ENCODE data around the gene KLHDC7A. TPM values are rescaled to one million over a fixed set of nuclear protein-coding genes. Genes with fewer than 3 reads are reported as not detected.
A peak's percentile ranks its signal among the peaks of the same experiment; 100 is the strongest.

KLHDC7A gene
- total RNA-seq (ENCODE audit: low replicate concordance): 0.53 TPM in 1 of 2 replicates, not detected in the other

DNA sequence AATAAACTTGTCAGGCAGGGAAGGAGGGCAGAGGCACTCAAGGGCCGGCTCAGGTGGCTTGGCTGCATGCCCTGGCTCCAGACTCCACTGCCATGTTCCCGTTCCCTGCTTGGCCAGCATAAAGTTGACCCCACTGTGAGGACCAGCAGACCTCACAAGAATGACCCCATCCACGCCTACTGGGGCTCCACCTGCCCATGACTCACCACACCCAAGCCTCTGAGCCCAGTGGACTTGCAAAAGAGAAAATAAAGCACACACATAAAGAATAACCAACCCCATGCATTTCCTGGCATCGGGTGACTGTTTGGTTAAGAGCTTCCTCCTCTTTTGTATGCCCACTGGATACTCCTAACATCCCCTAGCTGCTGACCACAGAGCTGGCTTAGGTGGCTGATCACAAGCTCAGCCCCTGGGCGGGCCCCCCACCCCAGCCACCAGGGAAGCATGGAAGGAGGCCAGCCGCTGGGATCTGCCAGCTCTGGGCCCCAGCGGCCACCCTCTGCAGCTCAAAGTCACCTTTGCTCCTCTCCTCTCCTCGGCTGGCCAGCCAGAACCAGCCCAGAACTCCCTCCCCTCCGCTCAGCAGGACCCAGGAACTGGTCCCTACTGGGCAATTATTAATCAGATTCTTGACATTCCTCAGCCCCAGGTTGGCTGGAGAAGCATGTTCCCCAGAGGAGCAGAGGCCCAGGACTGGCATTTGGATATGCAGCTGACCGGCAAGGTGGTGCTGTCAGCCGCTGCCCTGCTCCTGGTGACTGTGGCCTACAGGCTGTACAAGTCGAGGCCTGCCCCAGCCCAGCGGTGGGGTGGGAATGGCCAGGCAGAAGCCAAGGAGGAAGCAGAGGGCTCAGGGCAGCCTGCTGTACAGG, at the start of gene KLHDC7A:
Gene KLHDC7A (plus strand): TSS at position 616 of the 875 bp plus-strand sequence. CDS start 52 bp downstream, at position 668.
- peak within 1 kb of the TSS; percentile 46 for H3K27ac Mint-ChIP-seq
- no peak within 1 kb of the TSS for H3K4me3 ChIP-seq
- no peak for TF ChIP-seq EZH2phosphoT487 (IDR thresholded peaks at IDR 0.05)
- no peak for TF ChIP-seq EZH2 (IDR thresholded peaks at IDR 0.05)
- TF ChIP-seq, protein P1, sequence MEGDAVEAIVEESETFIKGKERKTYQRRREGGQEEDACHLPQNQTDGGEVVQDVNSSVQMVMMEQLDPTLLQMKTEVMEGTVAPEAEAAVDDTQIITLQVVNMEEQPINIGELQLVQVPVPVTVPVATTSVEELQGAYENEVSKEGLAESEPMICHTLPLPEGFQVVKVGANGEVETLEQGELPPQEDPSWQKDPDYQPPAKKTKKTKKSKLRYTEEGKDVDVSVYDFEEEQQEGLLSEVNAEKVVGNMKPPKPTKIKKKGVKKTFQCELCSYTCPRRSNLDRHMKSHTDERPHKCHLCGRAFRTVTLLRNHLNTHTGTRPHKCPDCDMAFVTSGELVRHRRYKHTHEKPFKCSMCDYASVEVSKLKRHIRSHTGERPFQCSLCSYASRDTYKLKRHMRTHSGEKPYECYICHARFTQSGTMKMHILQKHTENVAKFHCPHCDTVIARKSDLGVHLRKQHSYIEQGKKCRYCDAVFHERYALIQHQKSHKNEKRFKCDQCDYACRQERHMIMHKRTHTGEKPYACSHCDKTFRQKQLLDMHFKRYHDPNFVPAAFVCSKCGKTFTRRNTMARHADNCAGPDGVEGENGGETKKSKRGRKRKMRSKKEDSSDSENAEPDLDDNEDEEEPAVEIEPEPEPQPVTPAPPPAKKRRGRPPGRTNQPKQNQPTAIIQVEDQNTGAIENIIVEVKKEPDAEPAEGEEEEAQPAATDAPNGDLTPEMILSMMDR (IDR thresholded peaks at IDR 0.05): no peak
- peak within 1 kb of the TSS; percentile 12 for H3K4me3 Mint-ChIP-seq
- H3K27ac ChIP-seq: no peak within 1 kb of the TSS
- peaks cover 39% of the 10 kb centered on the region for H3K4me1 Mint-ChIP-seq
- DNase-seq (ENCODE audit: low spot score): peak; percentile 75
- no peaks in the 10 kb centered on the region for H3K27me3 ChIP-seq
- H3K79me2 ChIP-seq (ENCODE audit: low read depth): no peaks in the 10 kb centered on the region
- H3F3A ChIP-seq (ENCODE audit: low read depth): no peaks in the 10 kb centered on the region
- H3K9me3 Mint-ChIP-seq: no peaks in the 10 kb centered on the region
- no peaks in the 10 kb centered on the region for H3K9me3 ChIP-seq (ENCODE audit: low read depth)
- H2AFZ ChIP-seq (replicated peaks): peak within 1 kb of the TSS; percentile 58
- H3K9ac ChIP-seq: no peak within 1 kb of the TSS
- H3K4me1 ChIP-seq: peaks cover 29% of the 10 kb centered on the region
- H3K36me3 Mint-ChIP-seq: no peaks in the 10 kb centered on the region
- H3K36me3 ChIP-seq: no peaks in the 10 kb centered on the region
- no peaks in the 10 kb centered on the region for H4K20me1 ChIP-seq (ENCODE audit: low read depth)
- peak within 1 kb of the TSS; percentile 31 for H3K4me2 ChIP-seq
- peaks cover 11% of the 10 kb centered on the region for H3K27me3 Mint-ChIP-seq (ENCODE audit: insufficient read depth, low read depth)

DNA sequence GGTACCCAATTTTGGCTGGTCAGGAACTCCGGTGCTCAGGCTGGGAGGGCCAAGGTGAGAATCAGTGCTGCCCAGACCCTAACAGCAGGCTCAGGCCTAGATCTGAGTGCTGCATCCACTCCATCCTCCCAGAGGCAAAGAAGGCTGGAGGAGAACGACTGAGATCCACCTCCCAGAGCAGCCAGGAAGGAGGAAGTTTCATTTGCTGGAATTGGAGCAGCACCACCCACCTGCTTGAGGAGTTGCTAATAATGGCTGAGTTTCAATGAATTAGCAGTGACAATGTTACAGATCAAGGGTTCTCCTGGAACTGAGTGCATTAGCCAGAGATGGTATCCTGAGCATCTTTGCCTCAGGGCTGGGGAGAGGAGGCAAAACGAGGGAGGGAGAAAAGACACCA, 46.7 kb upstream of the KLHDC7A start:
- H3K27ac ChIP-seq: no peak overlapping the region
- no peak overlapping the region for H3K9ac ChIP-seq
- no peak overlapping the region for H3K4me2 ChIP-seq
- H4K20me1 ChIP-seq (ENCODE audit: low read depth): no peaks in the 10 kb centered on the region
- H3K27me3 Mint-ChIP-seq (ENCODE audit: insufficient read depth, low read depth): peaks cover 8% of the 10 kb centered on the region
- H3K4me1 Mint-ChIP-seq: no peaks in the 10 kb centered on the region
- no peaks in the 10 kb centered on the region for H3K9me3 Mint-ChIP-seq
- H3F3A ChIP-seq (ENCODE audit: low read depth): no peaks in the 10 kb centered on the region
- H3K36me3 Mint-ChIP-seq: no peaks in the 10 kb centered on the region
- no peaks in the 10 kb centered on the region for H3K4me1 ChIP-seq
- no peaks in the 10 kb centered on the region for H3K79me2 ChIP-seq (ENCODE audit: low read depth)
- no peak overlapping the region for H3K4me3 Mint-ChIP-seq
- H3K27ac Mint-ChIP-seq: no peak overlapping the region
- DNase-seq (ENCODE audit: low spot score): no peak
- H3K27me3 ChIP-seq: no peaks in the 10 kb centered on the region
- TF ChIP-seq, protein P1 (IDR thresholded peaks at IDR 0.05): no peak
- TF ChIP-seq EZH2 (IDR thresholded peaks at IDR 0.05) (no peak), EZH2phosphoT487 (IDR thresholded peaks at IDR 0.05) (no peak)
- no peak overlapping the region for H3K4me3 ChIP-seq
- H2AFZ ChIP-seq (replicated peaks): no peak overlapping the region
- H3K9me3 ChIP-seq (ENCODE audit: low read depth): no peaks in the 10 kb centered on the region
- no peaks in the 10 kb centered on the region for H3K36me3 ChIP-seq

DNA sequence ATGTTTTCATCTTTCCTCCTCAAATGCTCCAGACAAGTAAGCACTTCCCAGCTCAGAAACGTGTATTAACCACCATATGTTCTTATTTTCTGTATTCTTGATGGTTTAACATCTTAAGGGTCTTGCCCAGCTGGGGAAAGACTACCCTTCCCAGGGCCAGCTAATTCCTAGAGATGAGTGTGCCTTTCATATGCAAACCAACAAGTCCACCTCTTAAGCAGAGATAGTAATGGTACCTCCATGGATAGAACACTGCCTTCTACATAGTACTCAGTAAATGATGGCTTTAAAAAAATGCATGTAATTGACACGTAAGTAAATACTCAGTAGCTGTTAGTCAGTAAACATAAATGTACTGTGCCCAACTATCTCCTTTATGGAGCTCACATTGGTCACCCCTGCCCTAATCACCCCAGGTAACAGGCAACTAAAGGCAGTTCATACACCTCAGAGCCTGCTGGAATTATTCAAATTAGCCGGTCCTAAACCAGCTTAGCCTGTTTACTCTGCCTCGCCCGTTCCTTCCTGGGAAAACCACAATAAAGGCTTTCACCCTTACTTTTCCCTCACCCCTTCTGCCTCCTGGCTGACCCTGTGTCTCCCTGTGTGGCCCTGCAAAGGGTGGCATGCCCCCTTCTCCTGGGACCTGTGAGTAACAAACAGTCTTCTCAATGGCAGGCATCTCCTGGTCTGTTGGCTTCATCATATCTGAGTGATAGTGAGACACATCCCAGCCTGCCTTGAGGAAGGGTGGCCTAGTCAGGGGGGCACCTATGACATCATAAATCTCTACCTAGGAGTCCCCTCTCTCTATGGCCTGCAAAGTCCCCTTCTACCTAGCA, 40.1 kb upstream of the KLHDC7A start:
- Histone ChIP-seq H3K4me1 (peaks cover 4% of the 10 kb centered on the region), H3K27me3 (no peaks in the 10 kb centered on the region), H3F3A (ENCODE audit: low read depth) (no peaks in the 10 kb centered on the region), H3K9ac (no peak overlapping the region), H3K27ac (no peak overlapping the region), H3K79me2 (ENCODE audit: low read depth) (no peaks in the 10 kb centered on the region), H3K36me3 (no peaks in the 10 kb centered on the region), H3K9me3 (ENCODE audit: low read depth) (no peaks in the 10 kb centered on the region), H3K4me2 (no peak overlapping the region), H4K20me1 (ENCODE audit: low read depth) (no peaks in the 10 kb centered on the region), H3K4me3 (no peak overlapping the region), H2AFZ (replicated peaks) (no peak overlapping the region)
- Mint-ChIP-seq H3K9me3 (no peaks in the 10 kb centered on the region), H3K4me3 (no peak overlapping the region), H3K27ac (no peak overlapping the region), H3K36me3 (no peaks in the 10 kb centered on the region), H3K27me3 (ENCODE audit: insufficient read depth, low read depth) (peaks cover 7% of the 10 kb centered on the region), H3K4me1 (peaks cover 17% of the 10 kb centered on the region)
- TF ChIP-seq EZH2phosphoT487 (IDR thresholded peaks at IDR 0.05): no peak
- no peak for DNase-seq (ENCODE audit: low spot score)
